B cell (primary cell): Measurements from ENCODE around the gene ANKRD33B. TPM values are rescaled to one million over a fixed set of nuclear protein-coding genes. Genes with fewer than 3 reads are reported as not detected.

Source experiments
- ATAC-seq: fragments of 200-7000 bp; cut with Tn5 transposase; one replicate; pipeline ENCODE4 v1.10.0; 2021; ENCODE audit warnings: low read depth, mild to moderate bottlenecking, moderate number of reproducible peaks, moderate library complexity
- CTCF ChIA-PET: fragments of 350-600 bp; sonication (Branson Sonifier 250); formaldehyde crosslinking; loops from one replicate; lab custom pipeline; 2021; ENCODE audit warnings: antibody characterized with exemption, inconsistent platforms; lab: Charles Lee
- POLR2A ChIA-PET: fragments of 350-600 bp; sonication (Branson Sonifier 250); formaldehyde crosslinking; loops from one replicate; lab custom pipeline; 2021; ENCODE audit warnings: antibody characterized with exemption; lab: Charles Lee
- DNase-seq: peaks from one replicate; pipeline ENCODE4 v3.0.0; 2013
- H2AFZ ChIP-seq: 2 replicates; pipeline ENCODE4 v1.6.1; 2012; ENCODE audit warnings: mild to moderate bottlenecking, low read depth, low read length; ENCODE audit not compliant: insufficient read depth, poor library complexity, severe bottlenecking
- H3K27ac ChIP-seq, 2 donors: 1 replicate in 1 of 2; 2 replicates in 1 of 2; pipeline ENCODE4 v1.5.1; 2012 to 2013; ENCODE audit warnings: low read length in 2 of 2, mild to moderate bottlenecking in 2 of 2, moderate library complexity in 1 of 2
- H3K27me3 ChIP-seq, 4 experiments: fragments of 200-600 bp in 1 of 4; sonication (generic) in 1 of 4; replicated peaks in 1 of 4; 1 replicate in 2 of 4; 2 replicates in 2 of 4; pipeline versions ENCODE4 v1.6.1 to v1.7.0; 2013 to 2016; ENCODE audit warnings: low read length in 3 of 4, mild to moderate bottlenecking in 2 of 4, mixed read lengths in 1 of 4, moderate library complexity in 1 of 4; ENCODE audit not compliant: insufficient read depth in 4 of 4, control insufficient read depth in 3 of 4; ENCODE audit errors: control extremely low read depth in 1 of 4
- H3K36me3 ChIP-seq, 2 experiments: replicated peaks in 1 of 2; 1 replicate in 1 of 2; 2 replicates in 1 of 2; pipeline versions ENCODE4 v1.6.1 to v1.7.1; 2013; ENCODE audit warnings: low read length in 1 of 2; ENCODE audit not compliant: insufficient read depth in 2 of 2, control insufficient read depth in 1 of 2; ENCODE audit errors: control extremely low read depth in 1 of 2, extremely low read depth in 1 of 2
- H3K4me1 ChIP-seq, 2 donors: fragments of 200-600 bp in 1 of 2; sonication (generic) in 1 of 2; 1 replicate in 1 of 2; 2 replicates in 1 of 2; pipeline versions ENCODE4 v1.5.1 to v1.6.1; 2013 to 2017; ENCODE audit warnings: low read length in 2 of 2; ENCODE audit not compliant: control insufficient read depth in 2 of 2, insufficient read depth in 2 of 2
- H3K4me2 ChIP-seq: replicated peaks from 2 replicates; pipeline ENCODE3; 2012; ENCODE audit warnings: mild to moderate bottlenecking, low read depth, low read length; ENCODE audit not compliant: poor library complexity, severe bottlenecking
- H3K4me3 ChIP-seq, 5 experiments: fragments of 200-600 bp in 1 of 5; sonication (generic) in 1 of 5; 1 replicate in 3 of 5; 2 replicates in 2 of 5; pipeline versions ENCODE4 v1.5.1 to v1.7.0; 2011 to 2016; ENCODE audit warnings: low read length in 4 of 5, mild to moderate bottlenecking in 4 of 5, low read depth in 2 of 5, control low read depth in 1 of 5, moderate library complexity in 1 of 5; ENCODE audit not compliant: insufficient read depth in 1 of 5; ENCODE audit errors: control extremely low read depth in 1 of 5, extremely low read depth in 1 of 5
- H3K79me2 ChIP-seq: fragments of 200-600 bp; sonication (generic); one replicate; pipeline ENCODE4 v1.6.0; 2016; ENCODE audit warnings: low read length; ENCODE audit not compliant: control insufficient read depth, insufficient read depth
- H3K9ac ChIP-seq: fragments of 200-600 bp; sonication (generic); 2 replicates; pipeline ENCODE4 v1.6.1; 2017; ENCODE audit warnings: mild to moderate bottlenecking, low read length, moderate library complexity
- H3K9me3 ChIP-seq, 3 donors: one replicate each; pipeline versions ENCODE4 v1.6.1 to v1.7.1; 2013; ENCODE audit warnings: low read length in 2 of 3; ENCODE audit not compliant: control insufficient read depth in 2 of 3, insufficient read depth in 1 of 3; ENCODE audit errors: control extremely low read depth in 1 of 3
- H4K20me1 ChIP-seq: 2 replicates; pipeline ENCODE4 v1.6.0; 2012; ENCODE audit warnings: mild to moderate bottlenecking, low read length; ENCODE audit not compliant: insufficient read depth, control insufficient read depth, poor library complexity, severe bottlenecking
- H3K27ac Mint-ChIP-seq: one replicate; pipeline ENCODE4 v1.8.0; 2021; ENCODE audit warnings: mixed read lengths
- H3K27me3 Mint-ChIP-seq: one replicate; pipeline ENCODE4 v1.8.0; 2021; ENCODE audit warnings: mixed read lengths
- H3K4me1 Mint-ChIP-seq: one replicate; pipeline ENCODE4 v1.8.0; 2021; ENCODE audit warnings: mixed read lengths
- H3K4me3 Mint-ChIP-seq: one replicate; pipeline ENCODE4 v1.8.0; 2021; ENCODE audit warnings: mixed read lengths
- H3K9me3 Mint-ChIP-seq: one replicate; pipeline ENCODE4 v1.8.0; 2022; ENCODE audit warnings: mixed read lengths; ENCODE audit not compliant: insufficient read depth
- CTCF ChIP-seq: fragments of 200-600 bp; IDR thresholded peaks from one replicate; pipeline ENCODE4 v1.8.0; 2022; ENCODE audit warnings: antibody characterized with exemption, mild to moderate bottlenecking
- EZH2 ChIP-seq: IDR thresholded peaks from 2 replicates; pipeline ENCODE4 v1.6.1; 2012; ENCODE audit warnings: borderline replicate concordance, low read depth, mild to moderate bottlenecking, moderate library complexity, low read length; ENCODE audit not compliant: insufficient read depth, poor library complexity, severe bottlenecking
- WGBS: methylation state at CpG from one replicate; pipeline ENCODE4 v1.1.5; 2013; ENCODE audit warnings: missing lambda C conversion rate; ENCODE audit not compliant: insufficient coverage; 5-methylcytosine and 5-hydroxymethylcytosine counted together
- intact Hi-C: fragments of 100-400 bp; cut with micrococcal nuclease; formaldehyde crosslinking; loops from one replicate; pipeline ENCODE4 v1.10.0; 2022
- polyA plus RNA-seq: library from polyadenylated mRNA; depleted of rRNA; stranded (reverse); fragments of >200 nt; gene quantifications from 2 replicates; pipeline ENCODE4 v1.2.3, GENCODE V29; 2012
- total RNA-seq, 2 donors: library from RNA; stranded (reverse); fragments of 120-200 nt in 1 of 2; gene quantifications; 1 replicate in 1 of 2; 2 replicates in 1 of 2; pipeline versions ENCODE4 v1.2.3 to v1.2.4, GENCODE V29; 2013 to 2022

Gene ANKRD33B
- total and polyA plus RNA-seq, 2 donors (not counting 1 experiment from before 2014, with no cell fraction given), result 2.9 to 23.4 TPM

DNA sequence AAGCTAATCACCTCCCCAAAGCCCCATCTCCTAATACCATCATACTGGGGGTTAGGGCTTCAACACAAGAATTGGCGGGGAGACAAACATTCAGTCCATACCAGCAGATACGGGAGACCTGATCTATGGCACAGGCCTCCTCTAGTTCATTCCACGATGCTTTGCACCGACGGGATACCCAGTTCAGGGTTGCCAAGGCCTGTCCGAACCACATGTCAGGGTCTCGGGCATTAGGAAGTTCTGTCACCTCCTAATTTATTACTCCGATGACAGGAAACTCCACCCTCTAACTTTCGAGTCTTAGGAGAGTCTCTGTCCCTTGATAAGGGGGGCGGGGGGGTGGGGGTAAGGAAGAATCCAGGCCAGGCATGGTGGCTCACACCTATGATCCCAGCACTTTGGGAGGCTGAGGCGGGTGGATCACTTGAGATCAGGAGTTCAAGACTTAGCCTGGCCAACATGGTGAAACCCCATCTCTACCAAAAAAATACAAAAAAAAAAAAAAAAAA lies 23.8 kb upstream of the ANKRD33B start:
- Histone ChIP-seq H3K9ac (no peak overlapping the region), H3K4me3 (no peak overlapping the region), H3K79me2 (no peaks in the 10 kb centered on the region), H3K36me3 (no peaks in the 10 kb centered on the region), H3K27me3 (no peaks in the 10 kb centered on the region), H2AFZ (no peak overlapping the region), H3K9me3 (no peaks in the 10 kb centered on the region), H3K4me2 (no peak overlapping the region), H3K4me1 (peaks cover 20 to 29% of the 10 kb centered on the region in 2 donors), H4K20me1 (peaks cover 6% of the 10 kb centered on the region), H3K27ac (no peak overlapping the region)
- CTCF ChIA-PET, result interaction anchor here (0.6 kb wide), 1 partner anchor 87 kb away, joined by 3 read pairs; no protein-coding TSS in a partner anchor
- intact Hi-C loops, result no loop called here
- ATAC-seq (no peak), DNase-seq (no peak)
- peaks cover 26% of the 10 kb centered on the region for H3K4me1 Mint-ChIP-seq
- H3K4me3 Mint-ChIP-seq, result no peak overlapping the region
- H3K27ac Mint-ChIP-seq, result no peak overlapping the region
- TF ChIP-seq CTCF, result no peak
- TF ChIP-seq EZH2, result no peak
- H3K9me3 Mint-ChIP-seq, result no peaks in the 10 kb centered on the region
- 96% methylated on average over 6 of the region's 11 CpGs for WGBS
- POLR2A ChIA-PET, result no interaction called here
- H3K27me3 Mint-ChIP-seq, result peaks cover 9% of the 10 kb centered on the region

DNA sequence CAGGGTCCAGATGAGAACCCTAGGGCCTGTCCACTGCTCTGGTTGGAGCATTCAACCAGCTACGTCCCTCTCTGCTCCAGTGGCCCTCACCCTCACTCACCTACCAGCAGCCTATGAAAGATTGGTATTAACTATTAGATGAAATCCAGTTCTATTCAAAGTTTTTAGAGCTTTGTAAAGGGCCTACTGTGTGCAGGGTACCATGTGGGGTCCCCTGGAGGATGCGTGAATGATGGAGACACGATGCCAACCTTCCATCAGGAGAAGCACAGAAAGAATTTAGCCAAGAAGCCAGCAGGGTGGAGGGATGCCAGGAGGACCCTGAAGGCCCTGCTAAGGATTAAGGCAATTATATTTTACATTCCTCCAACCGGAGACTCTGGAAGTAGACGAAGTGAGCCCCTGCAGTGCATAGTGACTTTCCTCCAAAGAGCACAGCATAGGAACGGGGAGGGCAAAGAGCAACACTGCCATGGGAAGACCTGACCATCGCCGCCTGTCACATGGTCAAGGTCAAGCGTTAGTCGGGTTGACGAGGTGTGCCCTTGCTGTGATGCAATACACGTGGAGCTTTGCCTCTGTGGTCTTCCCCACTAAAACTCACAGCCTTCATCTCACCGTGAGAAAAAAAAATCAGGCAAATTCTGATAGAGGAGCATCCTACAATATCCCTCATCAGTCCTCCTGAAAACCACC lies 22.8 kb upstream of the ANKRD33B start:
- Histone ChIP-seq H3K9me3 (no peaks in the 10 kb centered on the region), H3K4me1 (peaks cover 20 to 25% of the 10 kb centered on the region in 2 donors), H3K4me3 (no peak overlapping the region), H3K36me3 (no peaks in the 10 kb centered on the region), H3K9ac (no peak overlapping the region), H3K79me2 (no peaks in the 10 kb centered on the region), H2AFZ (no peak overlapping the region), H4K20me1 (peaks cover 6% of the 10 kb centered on the region), H3K27ac (no peak overlapping the region), H3K27me3 (peaks cover 0 to 2% (median 0%) of the 10 kb centered on the region in 4 experiments), H3K4me2 (no peak overlapping the region)
- no peak for TF ChIP-seq EZH2
- no peak for TF ChIP-seq CTCF
- H3K4me3 Mint-ChIP-seq, result no peak overlapping the region
- peaks cover 28% of the 10 kb centered on the region for H3K4me1 Mint-ChIP-seq
- ChIA-PET POLR2A (no interaction called here), CTCF (interaction anchor here (0.6 to 0.8 kb wide), 2 partner anchors 59 to 88 kb away, joined by 3 read pairs; no protein-coding TSS in a partner anchor)
- no peak for DNase-seq
- intact Hi-C loops, result no loop called here
- no peaks in the 10 kb centered on the region for H3K9me3 Mint-ChIP-seq
- no peak for ATAC-seq
- 96% methylated on average over 10 of the region's 13 CpGs for WGBS
- peaks cover 12% of the 10 kb centered on the region for H3K27me3 Mint-ChIP-seq
- H3K27ac Mint-ChIP-seq, result no peak overlapping the region
